H9 (cell line): ENCODE data around the gene UCP1. TPM values are rescaled to one million over a fixed set of nuclear protein-coding genes. Genes with fewer than 3 reads are reported as not detected.

ENCODE experiments used
- DNase-seq: peaks from one replicate; pipeline ENCODE4 v3.0.0-alpha.2; 2017
- H2AFZ ChIP-seq: one replicate; pipeline ENCODE4 v1.6.1; 2013; ENCODE audit warnings: mild to moderate bottlenecking, low read length, control low read depth, moderate library complexity
- H2AK5ac ChIP-seq: 2 replicates; pipeline ENCODE4 v1.6.1; 2013; ENCODE audit warnings: low read length, control low read depth, mixed read lengths; ENCODE audit not compliant: insufficient read length
- H2BK120ac ChIP-seq: one replicate; pipeline ENCODE4 v1.6.1; 2013; ENCODE audit warnings: low read depth, mild to moderate bottlenecking, low read length, control low read depth, inconsistent platforms; ENCODE audit not compliant: poor library complexity, severe bottlenecking
- H2BK12ac ChIP-seq: 2 replicates; pipeline ENCODE4 v1.6.1; 2013; ENCODE audit warnings: low read length, control low read depth, mixed read lengths, low read depth; ENCODE audit not compliant: insufficient read length
- H2BK15ac ChIP-seq: 2 replicates; pipeline ENCODE4 v1.6.1; 2013; ENCODE audit warnings: low read depth, low read length, control low read depth
- H2BK20ac ChIP-seq: one replicate; pipeline ENCODE4 v1.6.1; 2013; ENCODE audit warnings: low read depth, mild to moderate bottlenecking, low read length, control low read depth, inconsistent platforms; ENCODE audit not compliant: poor library complexity, severe bottlenecking
- H2BK5ac ChIP-seq: 2 replicates; pipeline ENCODE4 v1.6.1; 2013; ENCODE audit warnings: low read length, control low read depth, mixed read lengths; ENCODE audit not compliant: insufficient read length
- H3K14ac ChIP-seq: 2 replicates; pipeline ENCODE4 v1.6.1; 2013; ENCODE audit warnings: low read length, control low read depth; ENCODE audit not compliant: insufficient read depth
- H3K18ac ChIP-seq: 2 replicates; pipeline ENCODE4 v1.6.1; 2013; ENCODE audit warnings: low read depth, mild to moderate bottlenecking, mixed read lengths, low read length, control low read depth; ENCODE audit not compliant: insufficient read length
- H3K23ac ChIP-seq: 2 replicates; pipeline ENCODE4 v1.6.1; 2013; ENCODE audit warnings: low read length, control low read depth, mixed read lengths, low read depth; ENCODE audit not compliant: insufficient read length
- H3K23me2 ChIP-seq: 2 replicates; pipeline ENCODE4 v1.6.1; 2013; ENCODE audit warnings: low read depth, mild to moderate bottlenecking, mixed read lengths, low read length, control low read depth; ENCODE audit not compliant: insufficient read length, poor library complexity, severe bottlenecking
- H3K27ac ChIP-seq: 2 replicates; pipeline ENCODE4 v1.5.1; 2013; ENCODE audit warnings: low read length, control low read depth, mixed read lengths, low read depth; ENCODE audit not compliant: insufficient read length
- H3K27me3 ChIP-seq: 2 replicates; pipeline ENCODE4 v1.6.1; 2013; ENCODE audit warnings: low read length, control low read depth, inconsistent platforms; ENCODE audit not compliant: insufficient read depth
- H3K4ac ChIP-seq: 2 replicates; pipeline ENCODE4 v1.6.1; 2013; ENCODE audit warnings: low read depth, mild to moderate bottlenecking, control low read depth, inconsistent platforms, low read length, moderate library complexity
- H3K4me1 ChIP-seq: 2 replicates; pipeline ENCODE4 v1.6.1; 2013; ENCODE audit warnings: low read length, control low read depth, inconsistent platforms; ENCODE audit not compliant: insufficient read depth
- H3K4me2 ChIP-seq: 2 replicates; pipeline ENCODE4 v1.6.1; 2013; ENCODE audit warnings: low read length, control low read depth, mixed read lengths; ENCODE audit not compliant: insufficient read length, insufficient read depth
- H3K56ac ChIP-seq: 2 replicates; pipeline ENCODE4 v1.6.1; 2013; ENCODE audit warnings: low read depth, mild to moderate bottlenecking, mixed read lengths, low read length, control low read depth; ENCODE audit not compliant: insufficient read length
- H3K79me1 ChIP-seq: 2 replicates; pipeline ENCODE4 v1.6.1; 2013; ENCODE audit warnings: low read depth, mild to moderate bottlenecking, moderate library complexity, low read length, control low read depth, inconsistent platforms; ENCODE audit not compliant: insufficient read depth, poor library complexity, severe bottlenecking
- H3K79me2 ChIP-seq: 2 replicates; pipeline ENCODE4 v1.6.1; 2013; ENCODE audit warnings: low read length, control low read depth, inconsistent platforms; ENCODE audit not compliant: insufficient read depth
- H3K9ac ChIP-seq: 2 replicates; pipeline ENCODE4 v1.6.1; 2013; ENCODE audit warnings: low read length, control low read depth, mixed read lengths; ENCODE audit not compliant: insufficient read length; ENCODE audit errors: extremely low read depth
- H3K9me3 ChIP-seq: one replicate; pipeline ENCODE4 v1.6.1; 2013; ENCODE audit warnings: low read depth, low read length, inconsistent platforms; ENCODE audit not compliant: control insufficient read depth
- H3T11ph ChIP-seq: one replicate; pipeline ENCODE4 v1.6.1; 2013; ENCODE audit warnings: mild to moderate bottlenecking, low read length, control low read depth, inconsistent platforms
- H4K20me1 ChIP-seq: one replicate; pipeline ENCODE4 v1.6.1; 2013; ENCODE audit not compliant: control insufficient read depth, insufficient read length, insufficient read depth
- H4K5ac ChIP-seq: 2 replicates; pipeline ENCODE4 v1.6.1; 2013; ENCODE audit warnings: low read depth, mild to moderate bottlenecking, mixed read lengths, low read length, control low read depth; ENCODE audit not compliant: insufficient read length
- H4K8ac ChIP-seq: replicated peaks from 2 replicates; pipeline ENCODE4 v1.6.1; 2013; ENCODE audit warnings: low read length, control low read depth, mixed read lengths, low read depth; ENCODE audit not compliant: insufficient read length
- H4K91ac ChIP-seq: 2 replicates; pipeline ENCODE4 v1.6.1; 2013; ENCODE audit warnings: low read depth, mild to moderate bottlenecking, moderate library complexity, mixed read lengths, low read length, control low read depth; ENCODE audit not compliant: insufficient read length
- H3K27ac Mint-ChIP-seq, 3 experiments: 2 replicates in 2 of 3; 3 replicates in 1 of 3; pipeline ENCODE4 v1.8.0; 2020 to 2021; ENCODE audit warnings: mixed read lengths in 3 of 3, mild to moderate bottlenecking in 1 of 3, moderate library complexity in 1 of 3
- H3K27me3 Mint-ChIP-seq: 2 replicates; pipeline ENCODE4 v1.8.0; 2021; ENCODE audit warnings: low read depth, mild to moderate bottlenecking, moderate library complexity, mixed read lengths
- H3K36me3 Mint-ChIP-seq, 3 experiments: 2 replicates in 2 of 3; 3 replicates in 1 of 3; pipeline ENCODE4 v1.8.0; 2020 to 2021; ENCODE audit warnings: low read depth in 3 of 3, mixed read lengths in 3 of 3; ENCODE audit not compliant: insufficient read depth in 1 of 3
- H3K4me1 Mint-ChIP-seq, 2 experiments: 2 replicates each; pipeline ENCODE4 v1.8.0; 2020; ENCODE audit warnings: mixed read lengths in 2 of 2
- H3K4me3 Mint-ChIP-seq, 2 experiments: 2 replicates in 1 of 2; 3 replicates in 1 of 2; pipeline ENCODE4 v1.8.0; 2020 to 2021; ENCODE audit warnings: mild to moderate bottlenecking in 2 of 2, mixed read lengths in 2 of 2, moderate library complexity in 1 of 2
- H3K9me3 Mint-ChIP-seq, 2 experiments: 2 replicates in 1 of 2; 3 replicates in 1 of 2; pipeline ENCODE4 v1.8.0; 2020; ENCODE audit warnings: mild to moderate bottlenecking in 2 of 2, mixed read lengths in 2 of 2, moderate library complexity in 1 of 2
- WGBS: extraction: QIAGEN DNeasy Blood & Tissue Kit; methylation state at CpG from one replicate; pipeline ENCODE4 v1.1.7; 2013; ENCODE audit warnings: missing lambda C conversion rate, low lambda C conversion rate, mixed read lengths; ENCODE audit not compliant: insufficient read length; ENCODE audit errors: extremely low coverage; 5-methylcytosine and 5-hydroxymethylcytosine counted together
- total RNA-seq: library from RNA; stranded (reverse); gene quantifications from 2 replicates; pipeline ENCODE4 v1.2.1, GENCODE V29; 2021
- TF ChIP-seq, protein P1 (sequence below): fragments of 200-600 bp; sonication (generic); conservative IDR thresholded peaks from 3 replicates; pipeline ENCODE4 v1.8.0; 2021; ENCODE audit warnings: antibody characterized with exemption, mild to moderate bottlenecking

UCP1 gene
- total RNA-seq, 1 experiment from 2014 or later = not detected

DNA sequence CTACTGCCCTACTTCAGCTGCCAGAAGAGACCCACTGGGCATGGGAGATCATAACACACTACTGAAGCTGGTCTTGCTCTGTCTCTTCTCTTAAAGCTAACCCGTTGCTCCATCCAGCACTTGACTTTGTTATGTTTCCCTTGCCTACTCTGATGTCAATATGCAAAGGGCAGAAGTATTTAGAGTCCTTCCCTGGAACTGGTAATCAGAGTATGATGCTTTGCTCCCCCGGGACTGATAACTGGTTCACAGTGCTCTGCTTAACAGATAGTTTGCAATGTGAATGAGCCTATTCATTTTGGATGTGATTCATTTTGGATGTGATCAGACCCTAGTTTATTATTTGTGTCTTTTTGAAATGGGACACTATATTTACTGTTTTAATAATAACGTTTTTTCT lies 12.3 kb upstream of the UCP1 start:
- H3K56ac ChIP-seq = no peak overlapping the region
- H3K27ac Mint-ChIP-seq = no peak overlapping the region
- no peak overlapping the region for H3K4me2 ChIP-seq
- no peak overlapping the region for H2BK5ac ChIP-seq
- no peak overlapping the region for H3T11ph ChIP-seq
- no peaks in the 10 kb centered on the region for H3K27me3 ChIP-seq
- H3K79me2 ChIP-seq = no peaks in the 10 kb centered on the region
- H3K4me1 ChIP-seq = no peaks in the 10 kb centered on the region
- no peaks in the 10 kb centered on the region for H4K20me1 ChIP-seq
- no peak overlapping the region for H3K14ac ChIP-seq
- H3K9me3 ChIP-seq = no peaks in the 10 kb centered on the region
- no peak overlapping the region for H4K91ac ChIP-seq
- no peak overlapping the region for H3K23ac ChIP-seq
- H2AFZ ChIP-seq = no peak overlapping the region
- no peak overlapping the region for H2AK5ac ChIP-seq
- no peak overlapping the region for H3K4ac ChIP-seq
- H2BK120ac ChIP-seq = no peak overlapping the region
- no peak overlapping the region for H4K5ac ChIP-seq
- no peaks in the 10 kb centered on the region for H3K79me1 ChIP-seq
- H4K8ac ChIP-seq = no peak overlapping the region
- WGBS = no CpG with 5 or more reads among the region's 3 CpGs
- no peaks in the 10 kb centered on the region for H3K23me2 ChIP-seq
- no peak for DNase-seq
- no peaks in the 10 kb centered on the region; a peak in 1 of 4 replicates for H3K4me1 Mint-ChIP-seq
- no peak overlapping the region for H2BK15ac ChIP-seq
- no peak overlapping the region for H2BK20ac ChIP-seq
- TF ChIP-seq, protein P1, sequence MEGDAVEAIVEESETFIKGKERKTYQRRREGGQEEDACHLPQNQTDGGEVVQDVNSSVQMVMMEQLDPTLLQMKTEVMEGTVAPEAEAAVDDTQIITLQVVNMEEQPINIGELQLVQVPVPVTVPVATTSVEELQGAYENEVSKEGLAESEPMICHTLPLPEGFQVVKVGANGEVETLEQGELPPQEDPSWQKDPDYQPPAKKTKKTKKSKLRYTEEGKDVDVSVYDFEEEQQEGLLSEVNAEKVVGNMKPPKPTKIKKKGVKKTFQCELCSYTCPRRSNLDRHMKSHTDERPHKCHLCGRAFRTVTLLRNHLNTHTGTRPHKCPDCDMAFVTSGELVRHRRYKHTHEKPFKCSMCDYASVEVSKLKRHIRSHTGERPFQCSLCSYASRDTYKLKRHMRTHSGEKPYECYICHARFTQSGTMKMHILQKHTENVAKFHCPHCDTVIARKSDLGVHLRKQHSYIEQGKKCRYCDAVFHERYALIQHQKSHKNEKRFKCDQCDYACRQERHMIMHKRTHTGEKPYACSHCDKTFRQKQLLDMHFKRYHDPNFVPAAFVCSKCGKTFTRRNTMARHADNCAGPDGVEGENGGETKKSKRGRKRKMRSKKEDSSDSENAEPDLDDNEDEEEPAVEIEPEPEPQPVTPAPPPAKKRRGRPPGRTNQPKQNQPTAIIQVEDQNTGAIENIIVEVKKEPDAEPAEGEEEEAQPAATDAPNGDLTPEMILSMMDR = no peak
- no peak overlapping the region for H3K9ac ChIP-seq
- peaks cover 5% of the 10 kb centered on the region; the same call in 1 of the 2 replicates for H3K27me3 Mint-ChIP-seq
- no peak overlapping the region for H2BK12ac ChIP-seq
- no peak overlapping the region for H3K4me3 Mint-ChIP-seq
- H3K27ac ChIP-seq = no peak overlapping the region
- no peak overlapping the region for H3K18ac ChIP-seq
- no peaks in the 10 kb centered on the region for H3K36me3 Mint-ChIP-seq
- H3K9me3 Mint-ChIP-seq = no peaks in the 10 kb centered on the region
